HepG2 (cell line): ENCODE results near the gene RCBTB1. TPM values are rescaled to one million over a fixed set of nuclear protein-coding genes. Genes with fewer than 3 reads are reported as not detected.
A peak's percentile ranks its signal among the peaks of the same experiment; 100 is the strongest.

ENCODE experiments used
- ATAC-seq: fragments of 200-7000 bp; cut with Tn5 transposase; 3 replicates; pipeline ENCODE4 v1.9.1; 2020; ENCODE audit warnings: mild to moderate bottlenecking, moderate library complexity
- BruUV-seq: library from RNA; stranded (reverse); fragments of 400-500 nt; replicated peaks from 2 replicates; lab custom pipeline; 2021; lab: Mats Ljungman, UMichigan
- CTCF ChIA-PET: fragments of 300-600 bp; formaldehyde crosslinking; extraction: SDS; loops from one replicate; lab custom pipeline; 2021; ENCODE audit warnings: low total read pairs, inconsistent platforms, low intra/inter-chr PET ratio; lab: Yijun Ruan, JAX
- POLR2A ChIA-PET: fragments of 350-600 bp; sonication (Branson Sonifier 250); formaldehyde crosslinking; loops from one replicate; lab custom pipeline; 2020; ENCODE audit warnings: antibody characterized with exemption, inconsistent platforms; lab: Yijun Ruan, JAX
- DNase-seq: peaks from one replicate; pipeline ENCODE4 v3.0.0-alpha.2; 2015; ENCODE audit warnings: low spot score
- FAIRE-seq: peaks from 3 replicates; lab custom pipeline; 2011; peaks lifted over from hg19 to GRCh38; lab: Jason Lieb, UNC
- H2AFZ ChIP-seq: one replicate; pipeline ENCODE4 v1.6.1; 2011; ENCODE audit warnings: low read length, inconsistent platforms
- H3K27ac ChIP-seq: fragments of 300-600 bp; 3 replicates; pipeline ENCODE4 v1.8.0; 2011; ENCODE audit warnings: mixed run types, mild to moderate bottlenecking, mixed read lengths, low read length, inconsistent platforms; ENCODE audit not compliant: insufficient read depth; ENCODE audit errors: extremely low read length
- H3K27me3 ChIP-seq, 2 experiments: fragments of 200-600 bp in 1 of 2; 2 replicates in 1 of 2; 3 replicates in 1 of 2; pipeline versions ENCODE4 v1.6.0 to v1.8.0; 2011; ENCODE audit warnings: low read length in 2 of 2, mild to moderate bottlenecking in 2 of 2, moderate library complexity in 2 of 2, inconsistent platforms in 1 of 2; ENCODE audit not compliant: insufficient read depth in 2 of 2, control insufficient read depth in 1 of 2
- H3K36me3 ChIP-seq, 2 experiments: fragments of 200-600 bp in 1 of 2; replicated peaks in 1 of 2; 2 replicates in 1 of 2; 3 replicates in 1 of 2; pipeline versions ENCODE4 v1.5.1 to v1.8.0; 2011; ENCODE audit warnings: low read length in 2 of 2, inconsistent platforms in 1 of 2; ENCODE audit not compliant: insufficient read depth in 2 of 2, control insufficient read depth in 1 of 2
- H3K4me1 ChIP-seq: 2 replicates; pipeline ENCODE4 v1.5.1; 2012; ENCODE audit warnings: low read length, inconsistent platforms; ENCODE audit not compliant: insufficient read depth
- H3K4me2 ChIP-seq: 2 replicates; pipeline ENCODE4 v1.6.0; 2011; ENCODE audit warnings: low read depth, low read length, inconsistent platforms
- H3K4me3 ChIP-seq, 3 experiments: fragments of 200-600 bp in 1 of 3; sonication (generic), shearing (Covaris generic) in 1 of 3; replicated peaks in 1 of 3; 2 replicates each; pipeline ENCODE4 v1.5.1; 2011 to 2016; ENCODE audit warnings: low read length in 3 of 3, inconsistent platforms in 2 of 3, low read depth in 2 of 3, mild to moderate bottlenecking in 2 of 3, control low read depth in 1 of 3, mixed read lengths in 1 of 3; ENCODE audit not compliant: insufficient read depth in 1 of 3
- H3K79me2 ChIP-seq: one replicate; pipeline ENCODE4 v1.6.1; 2011; ENCODE audit warnings: low read length, inconsistent platforms; ENCODE audit not compliant: insufficient read depth
- H3K9ac ChIP-seq: 2 replicates; pipeline ENCODE4 v1.6.0; 2011; ENCODE audit warnings: mild to moderate bottlenecking, low read depth, low read length, inconsistent platforms; ENCODE audit not compliant: insufficient read depth
- H3K9me3 ChIP-seq: 2 replicates; pipeline ENCODE4 v1.5.1; 2012; ENCODE audit warnings: mild to moderate bottlenecking, low read length
- H4K20me1 ChIP-seq: 2 replicates; pipeline ENCODE4 v1.6.0; 2011; ENCODE audit warnings: inconsistent platforms, mild to moderate bottlenecking, low read length, moderate library complexity; ENCODE audit not compliant: insufficient read depth
- ATF6 ChIP-seq: sonication (generic); formaldehyde crosslinking; conservative IDR thresholded peaks from 2 replicates; pipeline ENCODE4 v1.4.0; 2020; ENCODE audit warnings: missing genetic modification reagents
- BCL3 ChIP-seq: sonication (generic); formaldehyde crosslinking; IDR thresholded peaks from 2 replicates; pipeline ENCODE4 v1.5.1; 2020; ENCODE audit warnings: mild to moderate bottlenecking, missing genetic modification reagents, moderate library complexity
- ETV5 ChIP-seq: IDR thresholded peaks from 2 replicates; pipeline ENCODE4 v1.6.1; 2018; ENCODE audit warnings: missing biosample characterization, missing genetic modification reagents, inconsistent platforms, borderline replicate concordance
- FOSL2 ChIP-seq: sonication (generic); formaldehyde crosslinking; IDR thresholded peaks from 2 replicates; pipeline ENCODE4 v1.4.0; 2020; ENCODE audit warnings: missing genetic modification reagents
- RAD21 ChIP-seq: fragments of 450-650 bp; formaldehyde crosslinking; IDR thresholded peaks from 2 replicates; pipeline ENCODE4 v1.5.0; 2020; ENCODE audit warnings: mild to moderate bottlenecking
- SKI ChIP-seq: fragments of 450-650 bp; IDR thresholded peaks from one replicate; pipeline ENCODE4 v1.6.1; 2018; ENCODE audit warnings: mild to moderate bottlenecking; ENCODE audit not compliant: partially characterized antibody
- ZNF281 ChIP-seq: sonication (generic); formaldehyde crosslinking; IDR thresholded peaks from 2 replicates; pipeline ENCODE4 v1.4.0; 2020; ENCODE audit warnings: missing genetic modification reagents, borderline replicate concordance
- ZNF430 ChIP-seq: sonication (generic); formaldehyde crosslinking; IDR thresholded peaks from 2 replicates; pipeline ENCODE4 v1.9.0; 2021; ENCODE audit warnings: mild to moderate bottlenecking, missing genetic modification reagents
- ZNF468 ChIP-seq: sonication (generic); formaldehyde crosslinking; IDR thresholded peaks from 2 replicates; pipeline ENCODE4 v1.8.0; 2022; ENCODE audit warnings: mild to moderate bottlenecking, moderate library complexity, missing genetic modification reagents
- ZNF777 ChIP-seq: sonication (generic); formaldehyde crosslinking; IDR thresholded peaks from 2 replicates; pipeline ENCODE4 v1.4.0; 2020; ENCODE audit warnings: missing genetic modification reagents
- WGBS: methylation state at CpG from one replicate; pipeline ENCODE4 v1.1.6; 2017; ENCODE audit warnings: low lambda C conversion rate; 5-methylcytosine and 5-hydroxymethylcytosine counted together
- in situ Hi-C: cut with HindIII; loops from 2 replicates; pipeline ENCODE4 v1.10.0; 2017; ENCODE audit warnings: low pct_unique_long_range_greater_than_20kb; ENCODE audit not compliant: extremely low pct_ligation_motif_present
- intact Hi-C: fragments of 100-400 bp; cut with micrococcal nuclease; formaldehyde crosslinking; loops from one replicate; pipeline ENCODE4 v1.10.0; 2022; ENCODE audit not compliant: unreplicated experiment
- polyA plus RNA-seq, 8 experiments: library from polyadenylated mRNA; depleted of rRNA in 3 of 8; stranded (reverse) in 7 of 8; unstranded in 1 of 8; fragments of >200 nt; fragmentation: Illumina TruSeq in 4 of 8; extraction: Trizol in 4 of 8; gene quantifications; 2 replicates each; pipeline versions ENCODE4 v1.2.1 to v1.2.3, GENCODE V29; 2011 to 2016; ENCODE audit warnings: low read depth in 4 of 8, missing spikeins in 1 of 8, mixed read lengths in 1 of 8; ENCODE audit not compliant: insufficient read depth in 1 of 8
- total RNA-seq, 5 experiments: library from RNA; depleted of rRNA; stranded (reverse); fragments of >200 nt; fragmentation: Illumina TruSeq; extraction: Trizol; gene quantifications; 2 replicates each; pipeline ENCODE4 v1.2.3, GENCODE V29; 2016; ENCODE audit warnings: low read depth in 1 of 5
- TF ChIP-seq, protein P1 (sequence below): sonication (generic); formaldehyde crosslinking; IDR thresholded peaks from 2 replicates; pipeline ENCODE4 v1.9.0; 2022; ENCODE audit warnings: low read depth, missing genetic modification reagents
- TF ChIP-seq, protein P2 (sequence below): fragments of 450-650 bp; IDR thresholded peaks from 2 replicates; pipeline ENCODE4 v1.6.1; 2016

Gene RCBTB1
- total and polyA plus RNA-seq, 2 of the 13 experiments (the other 11 are each of a cell fraction or from before 2014, with no cell fraction given): 13.4 to 21.6 TPM

GRCh38 chr13:49629947-49630346 lies 44.6 kb upstream of the RCBTB1 start (continued):
- no peak for TF ChIP-seq ETV5 (CRISPR knock-in tag)
- TF ChIP-seq SKI: no peak

DNA sequence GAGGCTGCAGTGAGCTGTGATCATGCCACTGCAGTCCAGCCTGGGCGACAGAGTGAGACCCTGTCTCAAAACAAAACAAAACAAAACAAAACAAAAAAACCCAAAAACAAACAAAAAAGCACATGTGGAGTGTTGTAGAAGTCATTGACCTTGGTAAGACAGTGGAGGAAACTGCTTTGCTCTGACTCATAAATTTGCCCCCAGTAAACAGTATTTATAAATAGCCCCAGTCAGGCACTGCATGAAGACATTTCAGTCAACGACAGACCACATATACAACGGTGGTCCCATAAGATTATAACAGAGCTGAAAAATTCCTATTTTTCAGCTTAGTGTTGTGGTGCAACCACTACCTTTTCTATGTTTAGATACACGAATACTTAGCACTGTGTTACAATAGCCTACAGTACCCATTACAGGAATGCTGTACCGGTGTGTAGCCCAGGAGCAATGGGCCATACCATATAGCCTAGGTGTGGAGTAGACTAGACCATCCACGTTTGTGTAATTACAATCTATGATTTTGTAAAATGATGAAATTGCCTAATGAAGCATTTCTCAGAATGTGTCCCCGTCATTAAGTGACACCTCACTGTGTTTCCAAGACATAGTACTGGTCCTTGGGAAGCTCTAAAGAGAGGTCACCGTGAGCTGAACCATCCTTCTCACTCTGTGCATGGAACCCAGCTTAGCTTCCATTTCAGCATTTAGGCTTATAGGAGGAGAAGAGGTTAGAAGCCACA lies 44.0 kb upstream of the RCBTB1 start:
- no peak overlapping the region for H3K9ac ChIP-seq
- in situ Hi-C loops (no loop called here), intact Hi-C loops (no loop called here)
- H3K9me3 ChIP-seq: no peaks in the 10 kb centered on the region
- DNase-seq: no peak
- CTCF ChIA-PET: no interaction called here
- no peaks in the 10 kb centered on the region for H3K79me2 ChIP-seq
- no peaks in the 10 kb centered on the region for H4K20me1 ChIP-seq
- WGBS: 31% methylated on average over 8 of the region's 8 CpGs
- no peaks in the 10 kb centered on the region for H3K36me3 ChIP-seq
- H3K4me2 ChIP-seq: no peak overlapping the region
- POLR2A ChIA-PET: interaction anchor here (0.6 kb wide), 1 partner anchor 140 kb away, joined by 4 read pairs; no protein-coding TSS in a partner anchor
- no TSS peak for BruUV-seq
- H3K27me3 ChIP-seq: no peaks in the 10 kb centered on the region
- no peak overlapping the region for H2AFZ ChIP-seq
- no peak for FAIRE-seq
- peaks cover 57% of the 10 kb centered on the region for H3K4me1 ChIP-seq
- no peak overlapping the region for H3K4me3 ChIP-seq
- no peak overlapping the region for H3K27ac ChIP-seq
- no peak for ATAC-seq
- TF ChIP-seq ZNF777 (CRISPR knock-in tag) (no peak), BCL3 (CRISPR knock-in tag) (no peak), RAD21 (CRISPR knock-in tag) (no peak), FOSL2 (CRISPR knock-in tag) (peak; percentile 20; the same call in 1 of the 2 replicates), ZNF281 (CRISPR knock-in tag) (no peak), ZNF468 (no peak), ATF6 (CRISPR knock-in tag) (no peak), ZNF430 (no peak)
- TF ChIP-seq, protein P1, sequence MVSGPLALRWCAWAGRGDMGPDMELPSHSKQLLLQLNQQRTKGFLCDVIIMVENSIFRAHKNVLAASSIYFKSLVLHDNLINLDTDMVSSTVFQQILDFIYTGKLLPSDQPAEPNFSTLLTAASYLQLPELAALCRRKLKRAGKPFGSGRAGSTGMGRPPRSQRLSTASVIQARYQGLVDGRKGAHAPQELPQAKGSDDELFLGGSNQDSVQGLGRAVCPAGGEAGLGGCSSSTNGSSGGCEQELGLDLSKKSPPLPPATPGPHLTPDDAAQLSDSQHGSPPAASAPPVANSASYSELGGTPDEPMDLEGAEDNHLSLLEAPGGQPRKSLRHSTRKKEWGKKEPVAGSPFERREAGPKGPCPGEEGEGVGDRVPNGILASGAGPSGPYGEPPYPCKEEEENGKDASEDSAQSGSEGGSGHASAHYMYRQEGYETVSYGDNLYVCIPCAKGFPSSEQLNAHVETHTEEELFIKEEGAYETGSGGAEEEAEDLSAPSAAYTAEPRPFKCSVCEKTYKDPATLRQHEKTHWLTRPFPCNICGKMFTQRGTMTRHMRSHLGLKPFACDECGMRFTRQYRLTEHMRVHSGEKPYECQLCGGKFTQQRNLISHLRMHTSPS: no peak
- TF ChIP-seq, protein P2, sequence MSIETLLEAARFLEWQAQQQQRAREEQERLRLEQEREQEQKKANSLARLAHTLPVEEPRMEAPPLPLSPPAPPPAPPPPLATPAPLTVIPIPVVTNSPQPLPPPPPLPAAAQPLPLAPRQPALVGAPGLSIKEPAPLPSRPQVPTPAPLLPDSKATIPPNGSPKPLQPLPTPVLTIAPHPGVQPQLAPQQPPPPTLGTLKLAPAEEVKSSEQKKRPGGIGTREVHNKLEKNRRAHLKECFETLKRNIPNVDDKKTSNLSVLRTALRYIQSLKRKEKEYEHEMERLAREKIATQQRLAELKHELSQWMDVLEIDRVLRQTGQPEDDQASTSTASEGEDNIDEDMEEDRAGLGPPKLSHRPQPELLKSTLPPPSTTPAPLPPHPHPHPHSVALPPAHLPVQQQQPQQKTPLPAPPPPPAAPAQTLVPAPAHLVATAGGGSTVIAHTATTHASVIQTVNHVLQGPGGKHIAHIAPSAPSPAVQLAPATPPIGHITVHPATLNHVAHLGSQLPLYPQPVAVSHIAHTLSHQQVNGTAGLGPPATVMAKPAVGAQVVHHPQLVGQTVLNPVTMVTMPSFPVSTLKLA: peak; percentile 35; the same call in 1 of the 2 replicates
